ENCODE measurements around the gene GTF3C2. TPM values are rescaled to one million over a fixed set of nuclear protein-coding genes. Genes with fewer than 3 reads are reported as not detected.

The GTF3C2 gene
- total RNA-seq (2022; extraction: Qiagen RNA extraction): 55.1 to 62.9 TPM (median 59.6 TPM) in 5 replicates

GRCh38 chr2:27356382-27357181 lies at the start of gene GTF3C2:
Gene GTF3C2, minus strand, starts transcription at chr2:27356764. Its CDS starts 13,210 bp downstream, at chr2:27343554.

GRCh38 chr2:27380626-27381545 lies 24.3 kb upstream of the GTF3C2 start, which contains the start of gene ZNF513:
Gene ZNF513, minus strand, starts transcription at chr2:27380734. Its CDS starts 208 bp downstream, at chr2:27380526.

GRCh38 chr2:27370026-27370815 lies 13.7 kb upstream of the GTF3C2 start, which contains the start of the genes EIF2B4 and SNX17:
Gene EIF2B4, minus strand, starts transcription at chr2:27370338. Its CDS starts 24 bp downstream, at chr2:27370314.
Gene SNX17, plus strand, starts transcription at chr2:27370616. Its CDS starts 128 bp downstream, at chr2:27370744.

GRCh38 chr2:27322766-27323595 lies 33.6 kb downstream of the GTF3C2 start, which contains the start of gene MPV17:
Gene MPV17, minus strand, starts transcription at chr2:27323097. Its CDS starts 580 bp downstream, at chr2:27322517.

GRCh38 chr2:27308359-27308881 lies 48.1 kb downstream of the GTF3C2 start, which contains the start of gene UCN:
Gene UCN, minus strand, starts transcription at chr2:27308445. Its CDS starts 550 bp downstream, at chr2:27307895.

GRCh38 chr2:27281855-27282559 lies 74.6 kb downstream of the GTF3C2 start, which contains the start of gene TRIM54:
Gene TRIM54, plus strand, starts transcription at chr2:27282429. Its CDS starts 303 bp downstream, at chr2:27282732.

Other genes starting within 250 kb of the GTF3C2 start
- 7.3 to 9.0 TPM (median 8.4 TPM) in 5 replicates for gene CGREF1, start 237.6 kb downstream of the GTF3C2 start, total RNA-seq (2022; extraction: Qiagen RNA extraction)
- gene ABHD1, start 232.9 kb downstream of the GTF3C2 start, total RNA-seq (2022; extraction: Qiagen RNA extraction): 0.77 to 2.1 TPM (median 1.5 TPM) in 5 replicates
- 44.7 to 60.1 TPM (median 58.3 TPM) in 5 replicates for gene PREB, start 222.1 kb downstream of the GTF3C2 start, total RNA-seq (2022; extraction: Qiagen RNA extraction)
- not detected in 5 replicates for gene PRR30, start 217.4 kb downstream of the GTF3C2 start, total RNA-seq (2022; extraction: Qiagen RNA extraction)
- gene TCF23, start 207.8 kb downstream of the GTF3C2 start, total RNA-seq (2022; extraction: Qiagen RNA extraction): not detected in 5 replicates
- gene ATRAID, start 144.7 kb downstream of the GTF3C2 start, total RNA-seq (2022; extraction: Qiagen RNA extraction): 206 to 230 TPM (median 222 TPM) in 5 replicates
- 61.6 to 71.0 TPM (median 63.7 TPM) in 5 replicates for gene SLC5A6, start 144.5 kb downstream of the GTF3C2 start, total RNA-seq (2022; extraction: Qiagen RNA extraction)
- 51.1 to 65.2 TPM (median 61.1 TPM) in 5 replicates for gene CAD, start 139.4 kb downstream of the GTF3C2 start, total RNA-seq (2022; extraction: Qiagen RNA extraction)
- gene SLC30A3, start 93.7 kb downstream of the GTF3C2 start, total RNA-seq (2022; extraction: Qiagen RNA extraction): 2.1 to 4.0 TPM (median 3.3 TPM) in 5 replicates
- not detected in 5 replicates for gene DNAJC5G, start 81.3 kb downstream of the GTF3C2 start, total RNA-seq (2022; extraction: Qiagen RNA extraction)
- gene TRIM54, start 74.3 kb downstream of the GTF3C2 start, total RNA-seq (2022; extraction: Qiagen RNA extraction): 0.70 to 1.3 TPM (median 0.91 TPM) in 5 replicates
- gene UCN, start 48.3 kb downstream of the GTF3C2 start, total RNA-seq (2022; extraction: Qiagen RNA extraction): 0.30 to 2.8 TPM (median 1.4 TPM) in 5 replicates
- 76.5 to 95.8 TPM (median 85.5 TPM) in 5 replicates for gene MPV17, start 33.7 kb downstream of the GTF3C2 start, total RNA-seq (2022; extraction: Qiagen RNA extraction)
- 53.2 to 61.0 TPM (median 54.0 TPM) in 5 replicates for gene EIF2B4, start 13.6 kb upstream of the GTF3C2 start, total RNA-seq (2022; extraction: Qiagen RNA extraction)
- gene SNX17, start 13.9 kb upstream of the GTF3C2 start, total RNA-seq (2022; extraction: Qiagen RNA extraction): 134 to 145 TPM (median 142 TPM) in 5 replicates
- 9.7 to 14.7 TPM (median 13.5 TPM) in 5 replicates for gene ZNF513, start 24.0 kb upstream of the GTF3C2 start, total RNA-seq (2022; extraction: Qiagen RNA extraction)
- gene PPM1G, start 52.8 kb upstream of the GTF3C2 start, total RNA-seq (2022; extraction: Qiagen RNA extraction): 153 to 166 TPM (median 156 TPM) in 5 replicates
- 123 to 138 TPM (median 130 TPM) in 5 replicates for gene NRBP1, start 71.9 kb upstream of the GTF3C2 start, total RNA-seq (2022; extraction: Qiagen RNA extraction)
- gene KRTCAP3, start 85.6 kb upstream of the GTF3C2 start, total RNA-seq (2022; extraction: Qiagen RNA extraction): 0.22 to 0.70 TPM (median 0.42 TPM) in 4 of 5 replicates, not detected in the other
- 6.6 to 9.6 TPM (median 7.2 TPM) in 5 replicates for gene IFT172, start 133.0 kb upstream of the GTF3C2 start, total RNA-seq (2022; extraction: Qiagen RNA extraction)
- gene FNDC4, start 138.4 kb upstream of the GTF3C2 start, total RNA-seq (2022; extraction: Qiagen RNA extraction): 3.5 to 5.3 TPM (median 3.8 TPM) in 5 replicates
- gene GCKR, start 140.1 kb upstream of the GTF3C2 start, total RNA-seq (2022; extraction: Qiagen RNA extraction): 0.12 to 0.36 TPM (median 0.32 TPM) in 3 of 5 replicates, not detected in the others
- gene ZNF512, start 226.3 kb upstream of the GTF3C2 start, total RNA-seq (2022; extraction: Qiagen RNA extraction): 14.5 to 18.6 TPM (median 16.5 TPM) in 5 replicates

Data from A549 treated with Mapracorat at 1 μM for 4 hours (cell line).